DMS114 treated with DMSO at 0.1 percent for 48 hours (cell line): ENCODE data around the gene PEPD.

ENCODE experiments used
- DNase-seq: peaks from one replicate; lab custom pipeline; 2025; ENCODE audit not compliant: unreplicated experiment; lab: John Stamatoyannopoulos, UW

Gene PEPD

DNA sequence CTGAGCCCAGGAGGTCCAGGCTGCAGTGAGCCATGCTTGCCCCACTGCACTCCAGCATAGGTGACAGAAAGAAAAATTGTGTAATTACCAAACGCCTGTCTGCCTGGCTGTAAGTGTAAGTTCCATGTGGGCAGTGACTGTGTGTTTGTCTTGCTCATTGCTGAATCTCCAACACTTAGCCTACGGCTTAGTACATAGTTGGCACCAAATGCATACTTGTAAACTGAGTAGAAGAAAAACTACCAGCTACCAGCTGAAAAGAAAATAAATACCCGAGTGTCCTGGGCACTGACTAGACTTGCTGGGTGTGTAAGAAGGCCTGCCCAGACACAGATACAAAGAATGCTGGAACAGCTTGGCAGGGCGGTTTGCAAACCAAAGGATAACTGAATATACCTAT is 150.8 kb downstream of the PEPD start:
- no peak for DNase-seq

DNA sequence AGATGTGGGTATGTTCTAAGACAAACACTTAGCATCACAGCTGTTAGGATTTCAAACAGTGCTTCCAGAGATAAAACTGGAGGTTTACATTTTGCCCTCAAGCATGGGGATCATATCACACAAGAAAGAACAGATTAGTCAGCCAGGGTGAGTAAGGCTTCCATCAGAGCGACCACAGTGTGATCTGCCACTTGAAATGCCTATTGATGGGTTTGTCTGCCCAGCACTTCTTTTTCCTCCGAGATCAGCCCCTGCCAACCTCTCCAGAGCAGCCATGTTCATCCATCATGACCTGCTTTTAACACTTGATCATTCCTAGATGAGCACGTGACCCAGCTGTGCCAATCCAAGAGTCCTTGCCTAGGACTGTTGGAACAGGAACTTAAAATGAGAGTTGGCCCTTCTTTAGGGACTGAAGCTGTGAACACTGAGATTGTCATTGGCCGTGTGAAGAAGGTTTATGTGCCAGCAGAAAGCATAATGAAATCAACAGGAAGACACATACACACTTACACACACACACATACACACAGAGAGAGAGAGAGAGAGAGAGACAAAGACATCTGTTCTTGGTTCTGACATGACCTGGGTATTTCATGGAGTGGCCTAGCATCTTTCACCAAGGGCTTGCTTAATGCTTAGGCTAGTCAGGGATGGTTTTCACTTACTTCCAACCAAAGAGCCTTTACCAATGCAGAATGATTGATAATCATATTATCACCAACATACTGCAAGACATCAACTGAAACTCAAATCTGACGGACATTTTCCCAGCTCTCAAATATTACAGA is 153.3 kb downstream of the PEPD start:
- DNase-seq, result no peak

- no peak for DNase-seq
These were observed 154.7 kb downstream of the PEPD start for GRCh38 chr19:33366897-33367296.

GRCh38 chr19:33366127-33366526 is 155.5 kb downstream of the PEPD start:
- DNase-seq, result no peak

DNA sequence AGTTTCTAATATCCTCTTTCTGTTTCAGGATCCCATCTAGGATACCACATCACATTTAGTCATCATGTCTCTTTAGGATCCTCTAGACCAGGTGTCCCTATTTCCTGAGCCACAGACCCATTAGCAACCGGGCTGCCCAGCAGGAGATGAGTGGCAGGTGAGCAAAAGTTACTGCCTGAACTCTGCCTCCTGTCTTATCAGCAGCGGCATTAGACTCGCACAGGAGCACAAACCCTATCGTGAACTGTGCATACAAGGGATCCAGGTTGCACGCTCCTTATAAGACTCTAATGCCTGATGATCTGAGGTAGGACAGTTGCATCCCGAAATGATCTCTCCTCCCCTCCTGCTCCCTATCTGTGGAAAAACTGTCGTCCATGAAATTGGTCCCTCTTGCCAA is 155.9 kb downstream of the PEPD start:
- no peak for DNase-seq

- no peak for DNase-seq
These were observed 158.1 kb downstream of the PEPD start for GRCh38 chr19:33363476-33363875.

GRCh38 chr19:33362508-33363228 is 158.9 kb downstream of the PEPD start:
- DNase-seq, result no peak

- no peak for DNase-seq
These were observed 162.0 kb downstream of the PEPD start for GRCh38 chr19:33359581-33359980.

DNA sequence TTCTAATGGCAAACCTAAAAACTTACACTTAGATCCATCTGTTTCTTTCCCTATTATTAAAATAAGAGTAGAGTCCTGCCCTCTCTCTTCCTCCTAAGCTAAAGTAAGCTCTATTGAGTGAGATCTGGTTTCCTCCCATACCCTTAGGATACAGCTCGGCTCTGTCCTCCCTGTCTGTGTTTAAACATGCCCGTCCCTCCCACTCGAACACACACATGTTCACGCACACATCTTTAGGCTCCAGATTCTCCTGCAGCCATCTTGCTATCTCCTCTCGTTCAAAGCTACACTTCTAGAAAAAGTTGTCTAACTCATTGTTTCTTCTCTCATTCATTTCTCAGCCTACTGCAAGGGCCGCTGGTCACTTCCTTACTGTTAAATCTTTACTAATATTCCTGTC is 163.2 kb downstream of the PEPD start:
- no peak for DNase-seq

DNA sequence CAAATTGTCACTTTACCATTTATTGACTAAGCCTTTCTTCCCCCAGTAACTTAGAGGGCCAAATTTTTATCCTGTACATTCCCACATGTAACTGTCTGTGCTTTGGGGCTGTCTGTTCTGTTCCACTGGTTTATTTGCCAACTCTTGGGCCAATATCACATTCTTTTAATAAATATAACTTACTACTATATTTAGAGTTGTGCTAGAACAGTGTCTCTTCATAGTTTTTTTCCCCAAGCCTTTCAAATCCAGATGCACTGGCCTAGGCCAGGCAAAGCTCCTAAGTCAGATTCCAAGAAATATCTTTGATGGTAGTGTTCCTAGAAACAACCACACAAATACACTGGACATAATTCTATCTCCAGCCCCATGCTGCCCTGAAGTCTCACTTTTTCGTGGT is 164.0 kb downstream of the PEPD start:
- DNase-seq, result no peak

DNA sequence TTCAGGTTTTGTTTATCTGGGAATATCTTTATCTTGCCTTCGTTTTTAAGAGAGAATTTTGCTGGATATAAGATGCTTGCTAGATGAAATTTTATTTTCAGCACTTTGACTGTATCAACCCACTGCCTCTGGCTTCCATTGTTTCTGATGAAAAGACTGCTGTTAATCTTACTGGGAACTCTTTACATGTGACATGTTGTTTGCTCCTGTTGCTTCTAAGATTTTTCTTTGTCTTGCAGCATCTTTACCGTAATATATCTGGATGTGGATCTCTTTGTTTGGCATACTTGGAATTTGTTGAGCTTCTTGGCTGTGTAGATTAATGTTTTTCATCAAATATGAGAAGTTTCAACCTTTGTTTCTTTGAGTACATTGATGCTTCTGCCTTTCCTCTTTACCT is 166.1 kb downstream of the PEPD start:
- DNase-seq, result no peak

- no peak for DNase-seq
These were observed 170.9 kb downstream of the PEPD start for GRCh38 chr19:33350538-33351309.

DNA sequence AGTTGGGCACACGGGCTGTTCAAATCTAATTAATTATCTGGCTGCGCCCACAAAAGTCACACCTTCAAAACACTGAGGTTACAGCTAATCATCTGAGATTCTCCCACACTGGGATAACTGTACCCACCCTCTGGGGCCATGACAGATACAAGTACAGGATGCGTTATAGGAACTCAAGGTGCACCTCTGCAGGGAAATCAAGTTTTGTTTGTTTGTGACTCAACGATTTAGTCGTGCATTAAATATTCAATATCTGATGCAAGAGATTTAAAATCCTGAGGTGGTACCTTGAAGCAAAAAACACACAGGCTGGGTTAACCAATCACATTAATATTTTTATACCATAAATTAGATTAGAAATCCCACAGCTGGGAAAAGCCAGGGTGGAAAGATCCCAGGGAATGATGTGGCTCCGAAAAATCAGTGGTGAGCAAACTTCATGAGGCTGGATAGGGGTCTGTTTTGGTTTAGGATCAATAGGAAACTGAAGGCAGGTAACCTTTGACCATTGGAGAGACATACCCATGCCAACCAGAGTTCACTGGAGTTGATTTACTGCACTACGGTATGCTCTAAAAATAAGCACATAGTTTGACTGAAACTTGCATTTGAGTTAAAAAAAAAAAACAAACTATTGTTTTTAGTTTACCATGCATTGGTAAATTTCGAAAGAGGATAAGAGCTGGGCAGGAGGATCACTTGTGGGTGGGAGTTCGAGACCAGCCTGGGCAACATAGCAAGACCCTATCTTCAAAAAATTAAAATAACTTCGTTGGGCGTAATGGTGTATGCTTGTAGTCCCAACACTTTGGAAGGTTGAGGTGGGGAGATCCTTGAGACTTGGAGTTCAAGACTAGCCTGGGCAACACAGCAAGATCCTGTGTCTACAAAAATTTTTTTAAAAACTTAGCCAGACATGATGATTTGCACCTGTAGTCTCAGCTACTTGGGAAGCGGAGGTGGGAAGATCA is 172.0 kb downstream of the PEPD start:
- no peak for DNase-seq

DNA sequence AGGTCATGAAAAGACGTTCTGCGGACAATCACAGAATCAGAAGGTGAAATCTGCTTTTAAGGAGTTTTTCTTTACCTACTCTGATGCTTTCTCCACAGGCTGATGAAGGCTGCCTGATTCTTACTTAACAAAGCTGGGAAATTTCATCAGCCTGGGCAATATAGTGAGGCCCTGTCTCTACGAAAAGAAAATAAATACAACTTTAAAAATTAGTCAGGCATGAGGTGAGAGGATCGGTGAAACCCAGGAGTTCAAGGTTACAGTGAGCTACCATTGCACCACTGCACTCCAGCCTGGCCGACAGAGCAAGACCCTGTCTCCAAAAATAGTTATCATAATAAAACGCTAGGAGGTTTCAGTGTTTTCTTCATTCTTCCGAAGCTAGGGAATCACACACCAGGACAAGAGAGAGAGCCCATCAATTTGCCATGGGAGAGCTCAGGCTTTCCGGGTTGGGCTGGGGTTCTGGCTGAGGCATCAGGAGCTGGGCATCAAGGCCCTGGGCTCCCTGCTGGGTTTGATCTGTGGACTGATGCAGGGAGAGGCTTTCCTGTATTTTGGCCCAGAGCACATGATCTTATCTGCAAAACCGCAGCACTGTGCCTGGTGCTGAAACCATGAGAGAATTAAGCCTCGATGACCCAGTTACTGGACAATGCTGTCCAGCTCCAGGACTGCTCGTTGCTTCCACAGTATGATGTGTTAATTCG is 173.1 kb downstream of the PEPD start:
- no peak for DNase-seq

- DNase-seq, result no peak
These were observed 174.3 kb downstream of the PEPD start for GRCh38 chr19:33347300-33347699.

GRCh38 chr19:33346665-33347064 is 174.9 kb downstream of the PEPD start:
- no peak for DNase-seq

- no peak for DNase-seq
These were observed 176.4 kb downstream of the PEPD start for GRCh38 chr19:33345163-33345562.

- no peak for DNase-seq
These were observed 177.0 kb downstream of the PEPD start for GRCh38 chr19:33344573-33344925.

GRCh38 chr19:33343859-33344572 is 177.6 kb downstream of the PEPD start:
- DNase-seq, result no peak

DNA sequence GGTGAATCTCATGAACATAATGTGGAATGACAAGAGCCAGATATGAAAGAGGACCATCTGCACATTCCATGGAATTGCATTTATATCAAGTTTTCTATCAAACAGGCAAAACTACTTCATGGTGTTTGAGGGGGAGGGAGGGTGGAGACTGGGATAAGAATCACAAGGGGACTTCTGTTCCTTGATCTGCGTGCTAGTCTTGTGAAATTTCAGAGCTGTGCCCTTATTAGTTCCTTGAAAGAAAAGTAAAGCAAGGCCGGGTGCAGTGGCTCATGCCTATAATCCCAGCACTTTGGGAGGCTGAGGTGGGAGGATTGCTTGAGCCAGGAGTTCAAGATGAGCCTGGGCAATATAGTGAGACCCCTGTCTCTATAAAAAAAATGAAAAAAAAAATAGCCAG is 178.3 kb downstream of the PEPD start:
- DNase-seq, result no peak
